HepG2 (cell line): ENCODE results near the gene VSIG10L2. TPM values are rescaled to one million over a fixed set of nuclear protein-coding genes. Genes with fewer than 3 reads are reported as not detected.

Experiments used
- CREM ChIP-seq, 2 experiments: sonication (generic) in 1 of 2; formaldehyde crosslinking in 1 of 2; IDR thresholded peaks; 2 replicates each; pipeline versions ENCODE4 v1.4.0 to v1.6.1; 2016 to 2020; ENCODE audit warnings: antibody characterized with exemption in 1 of 2, mild to moderate bottlenecking in 1 of 2, missing genetic modification reagents in 1 of 2
- GABPB1 ChIP-seq: IDR thresholded peaks from 2 replicates; pipeline ENCODE4 v1.6.1; 2016; ENCODE audit warnings: mild to moderate bottlenecking, missing genetic modification reagents, moderate library complexity, missing compliant biosample characterization
- GATAD2A ChIP-seq: IDR thresholded peaks from 2 replicates; pipeline ENCODE4 v1.6.1; 2016
- NR2F1 ChIP-seq, 2 experiments: fragments of 450-650 bp in 1 of 2; formaldehyde crosslinking in 1 of 2; IDR thresholded peaks; 2 replicates each; pipeline versions ENCODE4 v1.5.0 to v1.6.1; 2016 to 2020; ENCODE audit warnings: mild to moderate bottlenecking in 1 of 2, missing compliant biosample characterization in 1 of 2, missing genetic modification reagents in 1 of 2, moderate library complexity in 1 of 2
- PLSCR1 ChIP-seq: sonication (generic); formaldehyde crosslinking; IDR thresholded peaks from 2 replicates; pipeline ENCODE4 v1.5.0; 2020; ENCODE audit warnings: missing genetic modification reagents, mild to moderate bottlenecking, borderline replicate concordance
- POGK ChIP-seq: sonication (generic); formaldehyde crosslinking; conservative IDR thresholded peaks from 2 replicates; pipeline ENCODE4 v1.8.0; 2022; ENCODE audit warnings: mild to moderate bottlenecking, moderate library complexity, missing genetic modification reagents
- POGZ ChIP-seq: sonication (generic); formaldehyde crosslinking; IDR thresholded peaks from 2 replicates; pipeline ENCODE4 v1.4.0; 2020; ENCODE audit warnings: mild to moderate bottlenecking, missing genetic modification reagents
- ZBTB40 ChIP-seq, 2 experiments: fragments of 450-650 bp in 1 of 2; sonication (generic) in 1 of 2; formaldehyde crosslinking in 1 of 2; IDR thresholded peaks; 2 replicates each; pipeline versions ENCODE4 v1.6.1 to v1.8.0; 2016 to 2022; ENCODE audit warnings: antibody characterized with exemption in 1 of 2, mild to moderate bottlenecking in 1 of 2, missing genetic modification reagents in 1 of 2
- ZNF367 ChIP-seq: sonication (generic); formaldehyde crosslinking; IDR thresholded peaks from 2 replicates; pipeline ENCODE4 v1.4.0; 2020; ENCODE audit warnings: missing genetic modification reagents, borderline replicate concordance
- ZNF543 ChIP-seq: sonication (generic); formaldehyde crosslinking; IDR thresholded peaks from 2 replicates; pipeline ENCODE4 v1.4.0; 2020; ENCODE audit warnings: mild to moderate bottlenecking, missing genetic modification reagents
- ZNF660 ChIP-seq: sonication (generic); formaldehyde crosslinking; IDR thresholded peaks from 2 replicates; pipeline ENCODE4 v1.5.1; 2020; ENCODE audit warnings: mild to moderate bottlenecking, low read depth, missing genetic modification reagents, borderline replicate concordance
- ZNF704 ChIP-seq: sonication (generic); formaldehyde crosslinking; IDR thresholded peaks from 2 replicates; pipeline ENCODE4 v1.8.1; 2023; ENCODE audit warnings: mild to moderate bottlenecking, inconsistent platforms, moderate library complexity, missing genetic modification reagents, borderline replicate concordance
- ZNF816 ChIP-seq: sonication (generic); formaldehyde crosslinking; IDR thresholded peaks from 2 replicates; pipeline ENCODE4 v1.8.0; 2022; ENCODE audit warnings: missing genetic modification reagents, mild to moderate bottlenecking, borderline replicate concordance
- polyA plus RNA-seq, 8 experiments: library from polyadenylated mRNA; depleted of rRNA in 3 of 8; stranded (reverse) in 7 of 8; unstranded in 1 of 8; fragments of >200 nt; fragmentation: Illumina TruSeq in 4 of 8; extraction: Trizol in 4 of 8; gene quantifications; 2 replicates each; pipeline versions ENCODE4 v1.2.1 to v1.2.3, GENCODE V29; 2011 to 2016; ENCODE audit warnings: low read depth in 4 of 8, missing spikeins in 1 of 8, mixed read lengths in 1 of 8; ENCODE audit not compliant: insufficient read depth in 1 of 8
- total RNA-seq, 5 experiments: library from RNA; depleted of rRNA; stranded (reverse); fragments of >200 nt; fragmentation: Illumina TruSeq; extraction: Trizol; gene quantifications; 2 replicates each; pipeline ENCODE4 v1.2.3, GENCODE V29; 2016; ENCODE audit warnings: low read depth in 1 of 5

VSIG10L2 gene
- total and polyA plus RNA-seq, 2 of the 13 experiments (the other 11 are each of a cell fraction or from before 2014, with no cell fraction given) = 0.21 TPM; not detected in 1

GRCh38 chr11:125941619-125942611, 3.9 kb upstream of the VSIG10L2 start (continued):
- TF ChIP-seq GABPB1 (CRISPR knock-in tag) (peak; percentile 37; the same call in 1 of the 2 replicates), ZNF660 (no peak), NR2F1 (CRISPR knock-in tag; IDR thresholded peaks at IDR 0.05) (no peak), ZNF816 (CRISPR knock-in tag) (no peak), GATAD2A (CRISPR knock-in tag) (peak; percentile 44; the same call in 1 of the 2 replicates), PLSCR1 (CRISPR knock-in tag) (no peak), ZNF367 (CRISPR knock-in tag) (no peak), ZNF704 (CRISPR knock-in tag) (no peak), POGK (no peak), ZBTB40 (IDR thresholded peaks at IDR 0.05) (no peak), ZBTB40 (CRISPR knock-in tag; IDR thresholded peaks at IDR 0.05) (no peak), ZNF543 (CRISPR knock-in tag) (no peak), POGZ (CRISPR knock-in tag) (no peak), CREM (IDR thresholded peaks at IDR 0.05) (no peak), CREM (CRISPR knock-in tag; IDR thresholded peaks at IDR 0.05) (no peak)
